ENCODE measurements around the gene EML6.

DNA sequence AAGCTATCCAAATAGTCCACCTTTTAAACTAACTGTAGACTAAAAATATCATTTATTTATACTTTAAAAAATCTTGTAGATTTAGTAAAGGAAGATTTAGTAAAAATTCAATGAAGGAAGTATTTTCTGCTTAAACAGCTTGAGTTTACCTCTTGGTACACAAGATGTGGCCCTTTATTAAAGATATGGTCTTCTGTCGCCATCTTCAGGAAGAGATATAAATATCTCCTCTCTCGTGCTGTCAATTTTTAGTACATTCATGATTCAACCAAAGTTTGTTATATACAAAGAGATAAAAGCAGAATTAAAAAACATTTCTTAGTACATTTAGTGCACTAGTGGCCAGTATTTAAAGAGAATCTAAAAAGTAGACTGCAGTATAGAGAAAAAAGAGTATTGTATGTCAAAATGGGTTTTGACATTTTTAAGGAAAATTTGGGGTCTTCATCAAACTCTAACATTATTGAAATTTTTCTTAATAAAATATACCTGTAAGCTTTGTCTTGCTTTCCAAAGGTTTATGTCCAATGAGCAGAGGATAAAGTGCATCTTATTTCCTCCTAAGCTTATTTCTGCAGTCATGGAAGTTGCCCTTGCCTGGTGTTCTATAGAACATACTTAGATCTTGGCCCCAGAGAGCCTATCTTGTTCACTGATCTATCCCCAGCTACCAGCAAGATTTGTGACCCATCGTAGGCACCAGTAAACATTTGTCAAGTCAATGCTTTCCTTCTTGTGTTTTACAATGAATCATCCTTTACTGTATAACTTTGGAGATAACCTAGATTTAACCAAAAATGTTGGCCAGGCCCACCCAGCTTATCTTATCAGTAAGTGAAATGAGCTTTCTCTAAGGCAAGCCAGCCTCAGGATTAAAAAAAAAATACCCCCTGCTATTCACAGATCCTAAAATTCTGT is 18.5 kb upstream of the EML6 start:
- TF ChIP-seq, protein P1, sequence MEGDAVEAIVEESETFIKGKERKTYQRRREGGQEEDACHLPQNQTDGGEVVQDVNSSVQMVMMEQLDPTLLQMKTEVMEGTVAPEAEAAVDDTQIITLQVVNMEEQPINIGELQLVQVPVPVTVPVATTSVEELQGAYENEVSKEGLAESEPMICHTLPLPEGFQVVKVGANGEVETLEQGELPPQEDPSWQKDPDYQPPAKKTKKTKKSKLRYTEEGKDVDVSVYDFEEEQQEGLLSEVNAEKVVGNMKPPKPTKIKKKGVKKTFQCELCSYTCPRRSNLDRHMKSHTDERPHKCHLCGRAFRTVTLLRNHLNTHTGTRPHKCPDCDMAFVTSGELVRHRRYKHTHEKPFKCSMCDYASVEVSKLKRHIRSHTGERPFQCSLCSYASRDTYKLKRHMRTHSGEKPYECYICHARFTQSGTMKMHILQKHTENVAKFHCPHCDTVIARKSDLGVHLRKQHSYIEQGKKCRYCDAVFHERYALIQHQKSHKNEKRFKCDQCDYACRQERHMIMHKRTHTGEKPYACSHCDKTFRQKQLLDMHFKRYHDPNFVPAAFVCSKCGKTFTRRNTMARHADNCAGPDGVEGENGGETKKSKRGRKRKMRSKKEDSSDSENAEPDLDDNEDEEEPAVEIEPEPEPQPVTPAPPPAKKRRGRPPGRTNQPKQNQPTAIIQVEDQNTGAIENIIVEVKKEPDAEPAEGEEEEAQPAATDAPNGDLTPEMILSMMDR (IDR thresholded peaks at IDR 0.05 in 4 of 5, conservative IDR thresholded peaks at IDR 0.05 in 1 of 5), result peak; percentile 43 to 69 (median 58)
- no peak for TF ChIP-seq POLR2A (IDR thresholded peaks at IDR 0.05)

Measured in gastrocnemius medialis (tissue), 4 donors.